GM12891 (cell line): ENCODE data around the gene DNAI1. TPM values are rescaled to one million over a fixed set of nuclear protein-coding genes. Genes with fewer than 3 reads are reported as not detected.
A peak's percentile ranks its signal among the peaks of the same experiment; 100 is the strongest.

Experiments used
- DNase-seq: peaks from one replicate; pipeline ENCODE4 v3.0.0; 2011; ENCODE audit warnings: low spot score; ENCODE audit not compliant: insufficient read length
- FAIRE-seq: peaks from 2 replicates; lab custom pipeline; 2011; peaks lifted over from hg19 to GRCh38; lab: Jason Lieb, UNC
- PAX5 ChIP-seq: IDR thresholded peaks from 2 replicates; pipeline ENCODE4 v1.6.1; 2011; ENCODE audit warnings: low read length, moderate library complexity, mild to moderate bottlenecking; ENCODE audit not compliant: insufficient read depth, severe bottlenecking
- POLR2A ChIP-seq: IDR thresholded peaks from 2 replicates; pipeline ENCODE4 v1.6.1; 2011; ENCODE audit warnings: low read depth, low read length, control low read depth
- POLR2AphosphoS5 ChIP-seq: IDR thresholded peaks from 2 replicates; pipeline ENCODE4 v1.6.1; 2011; ENCODE audit warnings: low read depth, low read length, control low read depth
- POU2F2 ChIP-seq: IDR thresholded peaks from 2 replicates; pipeline ENCODE4 v1.6.1; 2011; ENCODE audit warnings: low read depth, mild to moderate bottlenecking, control low read depth, low read length, moderate library complexity
- SPI1 ChIP-seq: IDR thresholded peaks from 2 replicates; pipeline ENCODE4 v1.6.1; 2011; ENCODE audit warnings: low read depth, low read length, control low read depth
- TAF1 ChIP-seq: IDR thresholded peaks from 2 replicates; pipeline ENCODE4 v1.6.1; 2011; ENCODE audit warnings: low read depth, low read length, control low read depth
- polyA plus RNA-seq: library from polyadenylated mRNA; unstranded; fragments of >200 nt; gene quantifications from one replicate; pipeline ENCODE4 v1.2.1, GENCODE V29; 2012; ENCODE audit warnings: low read depth, missing spikeins, inconsistent platforms; ENCODE audit not compliant: missing spikeins

The DNAI1 gene
- not detected for polyA plus RNA-seq

- FAIRE-seq: peak; percentile 97
- peak; percentile 97 for DNase-seq
- TF ChIP-seq POLR2A (no peak), SPI1 (0 out of 2 replicates have a peak, but pooled peaks have one; percentile 10), PAX5 (no peak), TAF1 (peak; percentile 39; the same call in 1 of the 2 replicates), POU2F2 (peak; percentile 100), POLR2AphosphoS5 (no peak)
Measured at GRCh38 chr9:34458013-34458958, at the start of gene DNAI1, which contains the start of gene FAM219A. Gene DNAI1, plus strand, starts transcription at chr9:34458805. Its CDS starts 201 bp downstream, at chr9:34459006. Gene FAM219A, minus strand, starts transcription at chr9:34458570. Its CDS starts 307 bp downstream, at chr9:34458263.

GRCh38 chr9:34409154-34409553, 49.5 kb upstream of the DNAI1 start:
- no peak for FAIRE-seq
- DNase-seq: no peak
- no peak for TF ChIP-seq SPI1
- no peak for TF ChIP-seq PAX5
- TF ChIP-seq TAF1: no peak
- TF ChIP-seq POLR2A: no peak
- no peak for TF ChIP-seq POLR2AphosphoS5
- no peak for TF ChIP-seq POU2F2

GRCh38 chr9:34412336-34412735, 46.3 kb upstream of the DNAI1 start:
- no peak for TF ChIP-seq TAF1
- TF ChIP-seq POLR2AphosphoS5: no peak
- TF ChIP-seq PAX5: no peak
- TF ChIP-seq POU2F2: no peak
- no peak for TF ChIP-seq POLR2A
- no peak for TF ChIP-seq SPI1
- FAIRE-seq: no peak
- DNase-seq: no peak

DNA sequence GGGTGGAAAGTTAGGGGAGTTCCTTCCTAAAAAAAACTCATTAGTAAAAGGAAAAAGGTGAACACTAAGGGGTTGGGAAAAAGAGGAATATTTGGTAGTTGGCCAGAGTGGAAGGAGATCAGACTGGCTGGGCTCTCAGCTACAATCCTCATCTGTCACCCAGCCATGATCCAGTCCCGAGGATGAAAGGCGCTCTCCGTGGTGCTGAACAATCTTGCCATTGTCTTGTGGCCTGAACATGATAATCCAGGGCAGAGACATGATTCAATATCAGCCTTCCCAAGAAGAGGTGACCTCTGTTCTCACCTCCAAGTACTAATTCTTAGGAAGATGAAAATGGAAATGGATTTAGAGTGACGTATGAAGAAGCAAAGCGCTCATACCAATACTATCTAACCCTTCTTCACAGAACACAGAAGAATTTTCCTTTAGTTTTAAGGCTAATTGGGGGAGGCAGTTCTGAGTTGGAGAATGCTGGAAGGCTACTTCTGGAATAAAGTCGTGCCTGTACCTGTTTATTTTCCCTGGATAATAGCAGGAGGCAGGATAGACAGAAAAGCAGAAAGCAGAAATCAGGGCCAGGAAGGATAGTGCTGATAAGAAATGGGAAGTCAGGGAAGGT, 45.3 kb upstream of the DNAI1 start:
- no peak for FAIRE-seq
- no peak for DNase-seq
- no peak for TF ChIP-seq POLR2A

DNA sequence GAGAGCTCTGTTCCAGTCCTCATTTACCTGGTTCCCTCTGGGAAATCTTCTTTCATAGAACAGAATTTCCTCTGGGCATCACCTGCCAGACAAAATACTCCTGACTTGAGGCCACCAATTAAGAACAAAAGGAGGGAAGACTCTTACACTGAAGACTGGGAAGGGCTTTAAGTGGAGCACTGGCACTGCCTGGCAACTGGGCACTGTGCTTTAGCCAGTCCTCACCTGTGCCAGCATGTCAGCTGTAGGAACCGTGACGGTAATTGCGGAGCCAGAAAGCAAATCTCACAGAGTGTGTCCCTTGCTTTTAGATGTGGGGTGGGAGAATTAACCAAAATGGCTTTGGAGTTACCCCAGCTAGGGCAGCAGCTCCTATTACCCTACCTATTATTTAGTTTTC, 40.9 kb upstream of the DNAI1 start:
- no peak for DNase-seq
- TF ChIP-seq POLR2A (no peak), TAF1 (no peak), PAX5 (no peak), POLR2AphosphoS5 (no peak)
- no peak for FAIRE-seq

DNA sequence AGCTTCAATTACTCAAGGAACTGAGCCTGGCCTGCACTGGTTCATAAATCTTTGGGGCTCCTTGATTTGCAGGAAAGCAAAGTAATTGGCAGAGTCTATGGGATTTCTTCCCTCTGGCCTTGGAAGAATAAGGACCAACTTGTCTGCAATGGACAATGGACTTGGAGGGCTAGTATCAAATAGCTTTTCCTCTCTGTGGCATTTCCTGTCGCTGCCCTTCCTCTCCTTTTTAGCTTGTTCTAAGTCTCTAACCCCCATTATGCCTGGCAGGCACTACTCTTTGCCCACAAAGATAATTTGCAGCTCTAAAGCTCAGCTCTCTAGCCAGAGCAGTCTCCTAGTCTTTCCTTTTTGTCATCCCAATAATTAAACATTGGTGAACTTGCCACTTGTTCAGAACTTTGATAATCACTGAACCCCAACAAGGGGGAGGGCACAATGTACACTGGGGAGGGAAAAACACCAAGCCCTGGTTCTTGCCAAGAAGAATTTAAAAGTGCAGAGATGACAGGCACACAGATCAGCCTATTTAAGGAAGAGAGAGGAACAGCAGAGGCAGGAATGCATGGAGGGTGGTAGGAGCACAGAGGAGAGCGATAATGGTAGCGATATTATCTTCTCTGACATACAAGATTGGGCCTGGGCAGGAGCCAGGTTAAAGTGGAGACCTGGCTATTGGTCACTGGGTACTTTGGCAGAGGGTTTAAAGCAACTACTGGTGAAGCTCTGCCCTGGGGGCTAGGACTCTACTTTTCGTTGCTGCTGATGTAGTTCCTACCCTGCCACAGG, 38.7 kb upstream of the DNAI1 start:
- TF ChIP-seq POLR2AphosphoS5 (no peak), TAF1 (no peak), POU2F2 (no peak), PAX5 (no peak), POLR2A (no peak), SPI1 (no peak)
- FAIRE-seq (no peak), DNase-seq (no peak)

GRCh38 chr9:34426347-34427074, 32.1 kb upstream of the DNAI1 start:
- TF ChIP-seq TAF1 (no peak), PAX5 (no peak), POLR2A (no peak), SPI1 (no peak), POLR2AphosphoS5 (no peak), POU2F2 (no peak)
- no peak for DNase-seq
- no peak for FAIRE-seq

DNA sequence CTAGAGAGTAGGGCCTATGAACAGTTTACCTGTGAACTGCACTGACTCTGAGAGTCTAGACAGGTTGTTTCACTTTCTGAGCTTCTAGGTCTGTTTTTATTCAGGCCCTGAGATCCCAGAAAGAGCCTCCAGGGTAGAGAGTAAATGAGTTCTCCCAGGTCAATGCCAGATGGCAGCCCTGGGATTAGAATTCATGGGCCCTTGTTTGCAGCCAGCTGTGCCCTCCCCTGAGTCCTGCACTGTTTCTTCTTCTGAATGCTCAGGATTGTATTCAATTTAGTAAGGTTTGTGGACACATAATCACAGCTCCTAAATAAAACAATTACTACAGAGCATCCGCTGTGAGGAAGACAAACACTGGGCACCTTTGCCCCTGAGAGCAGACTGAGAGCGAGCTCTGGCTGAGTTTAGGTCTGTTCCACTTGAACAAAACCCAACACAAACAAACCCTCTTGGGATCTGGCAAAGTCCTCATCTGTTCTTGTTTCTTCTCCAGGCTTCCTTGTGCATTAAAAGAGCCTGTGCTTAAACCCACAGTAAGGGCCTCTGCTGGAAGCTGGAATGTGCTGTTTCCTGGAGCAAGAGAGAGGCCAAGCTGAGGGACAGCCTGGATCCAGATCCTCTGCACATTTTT, 30.2 kb upstream of the DNAI1 start:
- no peak for TF ChIP-seq PAX5
- DNase-seq: no peak
- no peak for FAIRE-seq

DNA sequence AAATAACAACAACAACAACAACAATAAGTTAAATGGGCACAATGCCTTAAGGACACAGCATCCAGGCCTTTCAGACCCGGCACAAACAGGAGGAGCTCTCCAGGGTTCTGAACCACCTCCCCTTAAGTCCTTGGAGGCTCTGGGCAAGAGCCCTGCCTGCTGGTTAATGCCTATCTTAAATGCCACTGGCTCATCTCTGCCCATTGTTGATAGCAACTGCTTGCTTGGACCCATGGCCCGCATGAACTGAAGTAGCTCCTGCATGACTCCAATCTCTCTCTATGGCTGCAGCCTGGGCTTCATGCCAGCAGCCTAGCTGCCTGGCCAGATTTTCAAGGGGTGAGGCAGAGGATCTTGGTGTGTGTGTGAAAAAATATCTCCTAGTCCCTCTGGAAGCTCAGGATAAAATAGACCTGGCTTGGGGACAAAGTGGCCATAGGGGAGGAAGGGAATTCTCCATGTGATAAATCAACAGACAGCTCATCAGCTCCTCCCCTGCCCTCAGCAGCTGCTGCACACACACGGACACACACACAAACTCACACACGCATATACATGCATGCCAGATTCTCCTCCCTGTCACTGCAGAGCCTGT, 27.7 kb upstream of the DNAI1 start:
- no peak for DNase-seq
- TF ChIP-seq POLR2AphosphoS5 (no peak), POLR2A (no peak), POU2F2 (no peak), TAF1 (no peak), PAX5 (no peak), SPI1 (no peak)
- no peak for FAIRE-seq
